HepG2 (cell line): ENCODE data around the gene IDH3A. TPM values are rescaled to one million over a fixed set of nuclear protein-coding genes. Genes with fewer than 3 reads are reported as not detected.

Experiments
- ARID2 ChIP-seq: sonication (generic); formaldehyde crosslinking; IDR thresholded peaks from 2 replicates; pipeline ENCODE4 v1.8.1; 2022; ENCODE audit warnings: mild to moderate bottlenecking, missing genetic modification reagents, borderline replicate concordance
- BRCA1 ChIP-seq: sonication (generic); formaldehyde crosslinking; IDR thresholded peaks from 2 replicates; pipeline ENCODE4 v1.4.0; 2020; ENCODE audit warnings: missing genetic modification reagents
- E2F2 ChIP-seq: sonication (generic); formaldehyde crosslinking; IDR thresholded peaks from 2 replicates; pipeline ENCODE4 v1.4.0; 2020; ENCODE audit warnings: missing genetic modification reagents, borderline replicate concordance
- HHEX ChIP-seq: IDR thresholded peaks from 2 replicates; pipeline ENCODE4 v1.6.1; 2016; ENCODE audit warnings: control low read depth
- IRF1 ChIP-seq: sonication (generic); formaldehyde crosslinking; IDR thresholded peaks from 2 replicates; pipeline ENCODE4 v1.4.0; 2020; ENCODE audit warnings: low read depth, mild to moderate bottlenecking, missing genetic modification reagents
- JDP2 ChIP-seq: sonication (generic); formaldehyde crosslinking; IDR thresholded peaks from 2 replicates; pipeline ENCODE4 v1.8.1; 2022; ENCODE audit warnings: missing genetic modification reagents, borderline replicate concordance
- NCOA1 ChIP-seq: sonication (generic); formaldehyde crosslinking; IDR thresholded peaks from 2 replicates; pipeline ENCODE4 v1.9.0; 2021; ENCODE audit warnings: missing genetic modification reagents
- PHF20 ChIP-seq: sonication (generic); formaldehyde crosslinking; IDR thresholded peaks from 2 replicates; pipeline ENCODE4 v1.5.0; 2020; ENCODE audit warnings: mild to moderate bottlenecking, missing genetic modification reagents
- RAD21 ChIP-seq: fragments of 450-650 bp; formaldehyde crosslinking; IDR thresholded peaks from 2 replicates; pipeline ENCODE4 v1.5.0; 2020; ENCODE audit warnings: mild to moderate bottlenecking
- RBFOX2 ChIP-seq: fragments of 200-400 bp; formaldehyde crosslinking; IDR thresholded peaks from 2 replicates; pipeline ENCODE4 v1.6.1; 2017; ENCODE audit warnings: low read depth, mild to moderate bottlenecking, low read length
- REPIN1 ChIP-seq: sonication (generic); formaldehyde crosslinking; IDR thresholded peaks from 2 replicates; pipeline ENCODE4 v1.8.0; 2022; ENCODE audit warnings: missing genetic modification reagents, low read depth, mild to moderate bottlenecking, borderline replicate concordance
- SAP130 ChIP-seq: IDR thresholded peaks from 2 replicates; pipeline ENCODE4 v1.6.1; 2016; ENCODE audit warnings: low read depth
- SKI ChIP-seq: fragments of 450-650 bp; IDR thresholded peaks from one replicate; pipeline ENCODE4 v1.6.1; 2018; ENCODE audit warnings: mild to moderate bottlenecking; ENCODE audit not compliant: partially characterized antibody
- SP4 ChIP-seq: sonication (generic); formaldehyde crosslinking; IDR thresholded peaks from 2 replicates; pipeline ENCODE4 v1.8.1; 2023; ENCODE audit warnings: mild to moderate bottlenecking, missing genetic modification reagents
- TMF1 ChIP-seq: sonication (generic); formaldehyde crosslinking; IDR thresholded peaks from 2 replicates; pipeline ENCODE4 v1.8.1; 2022; ENCODE audit warnings: low read depth, missing genetic modification reagents
- ZBTB44 ChIP-seq: sonication (generic); formaldehyde crosslinking; IDR thresholded peaks from 2 replicates; pipeline ENCODE4 v1.4.0; 2020; ENCODE audit warnings: missing genetic modification reagents
- ZBTB7B ChIP-seq: sonication (generic); formaldehyde crosslinking; IDR thresholded peaks from 2 replicates; pipeline ENCODE4 v1.4.0; 2020; ENCODE audit warnings: missing genetic modification reagents
- ZNF10 ChIP-seq: sonication (generic); formaldehyde crosslinking; IDR thresholded peaks from 2 replicates; pipeline ENCODE4 v1.4.0; 2020; ENCODE audit warnings: mild to moderate bottlenecking, low read depth, missing genetic modification reagents, borderline replicate concordance
- ZNF180 ChIP-seq: sonication (generic); formaldehyde crosslinking; IDR thresholded peaks from 2 replicates; pipeline ENCODE4 v1.4.0; 2020; ENCODE audit warnings: low read depth, missing genetic modification reagents, borderline replicate concordance
- ZNF263 ChIP-seq: sonication (generic); formaldehyde crosslinking; IDR thresholded peaks from 2 replicates; pipeline ENCODE4 v1.4.0; 2020; ENCODE audit warnings: missing genetic modification reagents
- ZNF441 ChIP-seq: sonication (generic); formaldehyde crosslinking; IDR thresholded peaks from 2 replicates; pipeline ENCODE4 v1.7.0; 2021; ENCODE audit warnings: missing genetic modification reagents, borderline replicate concordance
- ZNF446 ChIP-seq: sonication (generic); formaldehyde crosslinking; IDR thresholded peaks from 2 replicates; pipeline ENCODE4 v1.5.0; 2020; ENCODE audit warnings: mild to moderate bottlenecking, missing genetic modification reagents
- ZNF513 ChIP-seq: sonication (generic); formaldehyde crosslinking; conservative IDR thresholded peaks from 2 replicates; pipeline ENCODE4 v1.5.0; 2020; ENCODE audit warnings: missing genetic modification reagents
- ZNF607 ChIP-seq: sonication (generic); formaldehyde crosslinking; IDR thresholded peaks from 2 replicates; pipeline ENCODE4 v1.5.1; 2020; ENCODE audit warnings: missing genetic modification reagents, mild to moderate bottlenecking, borderline replicate concordance
- ZNF740 ChIP-seq: sonication (generic); formaldehyde crosslinking; IDR thresholded peaks from 2 replicates; pipeline ENCODE4 v1.4.0; 2020; ENCODE audit warnings: missing genetic modification reagents
- ZNF878 ChIP-seq: sonication (generic); formaldehyde crosslinking; IDR thresholded peaks from 2 replicates; pipeline ENCODE4 v1.8.1; 2023; ENCODE audit warnings: mild to moderate bottlenecking, missing genetic modification reagents, moderate library complexity
- polyA plus RNA-seq, 8 experiments: library from polyadenylated mRNA; depleted of rRNA in 3 of 8; stranded (reverse) in 7 of 8; unstranded in 1 of 8; fragments of >200 nt; fragmentation: Illumina TruSeq in 4 of 8; extraction: Trizol in 4 of 8; gene quantifications; 2 replicates each; pipeline versions ENCODE4 v1.2.1 to v1.2.3, GENCODE V29; 2011 to 2016; ENCODE audit warnings: low read depth in 4 of 8, missing spikeins in 1 of 8, mixed read lengths in 1 of 8; ENCODE audit not compliant: insufficient read depth in 1 of 8
- total RNA-seq, 5 experiments: library from RNA; depleted of rRNA; stranded (reverse); fragments of >200 nt; fragmentation: Illumina TruSeq; extraction: Trizol; gene quantifications; 2 replicates each; pipeline ENCODE4 v1.2.3, GENCODE V29; 2016; ENCODE audit warnings: low read depth in 1 of 5

IDH3A gene
- total and polyA plus RNA-seq, 2 of the 13 experiments (the other 11 are each of a cell fraction or from before 2014, with no cell fraction given), result 40.7 to 50.7 TPM

GRCh38 chr15:78131295-78132061 is 17.7 kb upstream of the IDH3A start, which contains the start of gene CIB2 (continued):
- no peak for TF ChIP-seq ZBTB44
- TF ChIP-seq ZNF180 (CRISPR knock-in tag), result no peak
- TF ChIP-seq IRF1 (CRISPR knock-in tag), result no peak
- TF ChIP-seq ZNF446 (CRISPR knock-in tag), result peak; percentile 52; the same call in 1 of the 2 replicates
- TF ChIP-seq ZNF740 (CRISPR knock-in tag), result no peak
- TF ChIP-seq E2F2 (CRISPR knock-in tag), result 0 out of 2 replicates have a peak, but pooled peaks have one; percentile 55
- peak; percentile 76; the same call in 1 of the 2 replicates for TF ChIP-seq TMF1
- TF ChIP-seq RBFOX2, result peak; percentile 86
- TF ChIP-seq SAP130 (CRISPR knock-in tag), result peak; percentile 67
- TF ChIP-seq ZNF441 (CRISPR knock-in tag), result no peak
- peak; percentile 75; the same call in 1 of the 2 replicates for TF ChIP-seq ARID2
- TF ChIP-seq HHEX (CRISPR knock-in tag), result no peak
- TF ChIP-seq ZNF263 (CRISPR knock-in tag), result 0 out of 2 replicates have a peak, but pooled peaks have one; percentile 35
- no peak for TF ChIP-seq ZNF878
- peak; percentile 57 for TF ChIP-seq SKI
- no peak for TF ChIP-seq ZNF10 (CRISPR knock-in tag)
- TF ChIP-seq RAD21 (CRISPR knock-in tag), result peak; percentile 91
- peak; percentile 98 for TF ChIP-seq ZBTB7B
- no peak; the same call in 1 of the 2 replicates for TF ChIP-seq SP4 (CRISPR knock-in tag)
- TF ChIP-seq JDP2 (CRISPR knock-in tag), result no peak
- 0 out of 2 replicates have a peak, but pooled peaks have one; percentile 61 for TF ChIP-seq ZNF607
- TF ChIP-seq REPIN1, result peak; percentile 73
- no peak for TF ChIP-seq ZNF513 (CRISPR knock-in tag)
- TF ChIP-seq PHF20 (CRISPR knock-in tag), result peak; percentile 78
- no peak for TF ChIP-seq NCOA1 (CRISPR knock-in tag)
- 0 out of 2 replicates have a peak, but pooled peaks have one; percentile 44 for TF ChIP-seq BRCA1 (CRISPR knock-in tag)
